ENCODE results near the gene DCAF4L1.

DCAF4L1 gene, protein sequence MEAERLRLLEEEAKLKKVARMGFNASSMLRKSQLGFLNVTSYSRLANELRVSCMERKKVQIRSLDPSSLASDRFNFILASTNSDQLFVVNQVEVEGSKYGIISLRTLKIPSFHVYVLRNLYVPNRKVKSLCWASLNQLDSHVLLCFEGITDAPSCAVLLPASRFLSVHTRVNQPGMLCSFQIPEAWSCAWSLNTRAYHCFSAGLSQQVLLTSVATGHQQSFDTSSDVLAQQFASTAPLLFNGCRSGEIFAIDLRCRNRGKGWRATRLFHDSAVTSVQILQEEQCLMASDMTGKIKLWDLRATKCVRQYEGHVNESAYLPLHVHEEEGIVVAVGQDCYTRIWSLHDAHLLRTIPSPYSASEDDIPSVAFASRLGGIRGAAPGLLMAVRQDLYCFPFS

GRCh38 chr4:41981456-41981855 is at the start of gene DCAF4L1:
Gene DCAF4L1 (plus strand): TSS chr4:41981756. CDS start chr4:41981793, 37 bp downstream.
- no peak for DNase-seq (ENCODE audit: low read depth)

- DNase-seq (ENCODE audit: low read depth): no peak
These were observed 48.6 kb upstream of the DCAF4L1 start for GRCh38 chr4:41932988-41933387.

DNA sequence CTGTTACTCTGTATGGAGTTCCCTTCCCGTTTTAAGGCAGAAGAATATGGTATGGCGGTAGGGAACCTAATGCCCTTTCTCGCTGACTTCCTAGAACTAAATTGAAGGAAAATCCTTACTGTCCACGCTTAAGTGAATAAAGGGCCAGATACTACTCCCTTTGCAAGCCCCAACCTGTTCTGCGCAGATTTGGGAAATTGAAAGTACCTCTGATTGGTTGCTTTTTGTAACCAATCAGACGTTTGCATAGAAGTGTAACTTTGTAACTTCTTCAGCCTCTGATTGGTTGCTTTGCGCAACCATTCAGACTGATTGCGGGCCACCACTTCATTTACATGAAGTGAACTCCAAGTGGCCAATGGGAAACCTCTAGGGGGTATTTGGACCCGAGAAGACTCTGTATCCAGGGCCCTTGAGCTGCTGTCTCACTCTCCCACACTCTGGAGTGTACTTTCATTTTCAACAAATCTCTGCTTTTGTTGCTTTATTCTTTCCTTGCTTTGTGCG is 47.5 kb upstream of the DCAF4L1 start:
- DNase-seq (ENCODE audit: low read depth): no peak

- peak; percentile 3 for DNase-seq (ENCODE audit: low read depth)
These were observed 47.0 kb upstream of the DCAF4L1 start for GRCh38 chr4:41934514-41934900.

DNA sequence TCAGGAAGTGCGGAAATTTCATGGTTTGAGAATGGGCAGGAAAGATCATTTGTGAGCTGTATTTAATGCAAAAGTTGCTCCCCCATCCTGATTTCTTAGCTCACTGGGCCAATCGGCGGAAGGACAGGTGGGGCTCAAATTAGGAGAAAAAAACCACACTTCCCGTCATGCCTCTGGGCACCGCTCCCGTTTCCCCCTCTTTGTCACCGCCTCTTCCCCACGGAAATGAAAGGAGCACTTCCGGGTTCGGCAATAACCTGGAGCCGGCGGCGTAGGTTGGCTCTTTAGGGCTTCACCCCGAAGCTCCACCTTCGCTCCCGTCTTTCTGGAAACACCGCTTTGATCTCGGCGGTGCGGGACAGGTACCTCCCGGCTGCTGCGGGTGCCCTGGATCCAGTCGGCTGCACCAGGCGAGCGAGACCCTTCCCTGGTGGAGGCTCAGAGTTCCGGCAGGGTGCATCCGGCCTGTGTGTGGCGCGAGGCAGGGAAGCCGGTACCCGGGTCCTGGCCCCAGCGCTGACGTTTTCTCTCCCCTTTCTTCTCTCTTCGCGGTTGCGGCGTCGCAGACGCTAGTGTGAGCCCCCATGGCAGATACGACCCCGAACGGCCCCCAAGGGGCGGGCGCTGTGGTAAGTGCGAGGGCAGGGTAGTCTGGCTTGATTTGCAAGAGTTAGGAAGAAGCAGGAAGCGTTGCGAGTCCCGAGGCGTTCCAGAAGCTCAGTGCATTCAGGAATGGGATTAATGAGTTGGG is 46.5 kb upstream of the DCAF4L1 start, which contains the start of gene TMEM33:
Gene TMEM33, plus strand, starts transcription at position 529 of the 751 bp plus-strand sequence. Its CDS starts 56 bp downstream, at position 585.
- DNase-seq (ENCODE audit: low read depth): peak; percentile 80

DNA sequence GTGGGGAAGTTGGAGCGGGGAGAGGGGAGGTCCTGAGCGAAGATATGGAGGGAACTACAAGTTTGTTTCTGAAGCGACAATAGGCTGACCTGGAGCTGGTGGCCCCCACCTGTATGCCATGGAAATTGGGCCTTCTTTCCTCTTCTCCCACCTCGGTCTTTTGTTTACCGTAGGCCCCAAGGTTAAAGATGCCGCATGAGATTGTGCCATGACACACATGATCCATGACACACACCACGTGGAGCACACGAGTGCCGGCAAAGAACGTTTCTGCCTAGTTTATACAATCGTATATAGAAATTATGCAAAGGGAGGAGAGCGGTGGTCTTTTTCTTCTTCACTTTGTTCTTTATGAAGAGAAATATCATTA is 45.9 kb upstream of the DCAF4L1 start:
- DNase-seq (ENCODE audit: low read depth): peak; percentile 2

DNA sequence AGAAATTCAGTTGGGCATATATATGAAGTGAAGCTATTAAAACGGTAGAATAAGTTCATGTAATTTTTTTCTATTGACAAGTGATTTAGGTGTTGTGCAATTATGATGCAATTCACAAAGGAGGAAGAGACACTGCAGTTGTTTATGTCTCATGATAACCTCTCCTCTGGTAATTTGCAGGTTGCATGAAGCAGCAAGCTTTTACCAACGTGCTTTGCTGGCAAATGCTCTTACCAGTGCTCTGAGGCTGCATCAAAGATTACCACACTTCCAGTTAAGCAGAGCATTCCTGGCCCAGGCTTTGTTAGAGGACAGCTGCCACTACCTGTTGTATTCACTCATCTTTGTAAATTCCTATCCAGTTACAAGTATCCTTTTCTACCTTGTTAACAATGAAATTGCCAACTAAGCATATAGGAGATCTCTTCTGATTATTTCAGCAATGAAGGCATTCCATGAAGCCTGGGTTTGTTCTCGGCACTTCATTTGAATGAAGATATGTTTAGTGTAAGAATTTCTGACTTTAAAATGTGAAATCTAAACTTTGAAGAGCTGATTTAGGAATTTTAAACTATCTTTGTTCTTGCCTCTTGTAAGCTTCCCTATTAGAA is 42.4 kb upstream of the DCAF4L1 start:
- DNase-seq (ENCODE audit: low read depth): peak; percentile 24

DNA sequence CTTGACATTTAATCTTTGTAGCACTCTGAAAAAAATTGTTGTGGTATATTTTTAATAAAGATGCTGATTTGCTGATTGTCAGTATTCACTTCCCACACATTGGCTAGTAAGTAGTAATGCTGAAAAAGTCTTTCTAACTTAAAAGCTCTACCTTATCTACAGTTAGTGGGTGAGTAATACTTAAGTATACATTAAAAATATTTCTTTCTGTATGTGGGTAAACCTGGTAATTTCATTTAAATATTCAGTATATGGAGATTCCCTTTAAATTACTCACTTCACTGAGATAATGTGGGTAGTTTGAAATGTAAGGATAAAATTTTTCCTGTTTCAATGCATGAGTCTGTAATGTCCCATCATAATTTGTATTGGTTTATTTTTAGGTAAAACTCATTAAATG is 40.7 kb upstream of the DCAF4L1 start:
- DNase-seq (ENCODE audit: low read depth): no peak

DNA sequence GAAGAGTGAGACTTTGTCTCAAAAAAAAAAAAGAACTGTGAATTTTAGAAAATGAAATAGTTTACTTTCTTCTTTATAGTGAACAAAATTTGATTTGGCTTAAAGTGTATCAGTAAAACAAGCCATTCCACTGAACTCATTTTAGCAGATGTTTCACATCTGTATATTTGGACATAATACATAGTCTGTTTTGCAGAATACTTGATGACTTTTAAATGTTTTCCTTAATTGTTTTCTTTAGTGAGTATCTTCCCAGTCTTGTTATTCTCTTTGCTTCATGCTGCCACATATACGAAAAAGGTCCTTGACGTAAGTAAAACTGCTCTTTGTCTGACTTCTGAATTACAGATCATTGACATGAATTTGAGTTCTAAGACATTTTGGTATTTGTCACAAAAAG is 38.0 kb upstream of the DCAF4L1 start:
- no peak for DNase-seq (ENCODE audit: low read depth)

- no peak for DNase-seq (ENCODE audit: low read depth)
These were observed 37.5 kb upstream of the DCAF4L1 start for GRCh38 chr4:41944089-41944488.

GRCh38 chr4:41949531-41949930 is 32.0 kb upstream of the DCAF4L1 start:
- peak; percentile 52 for DNase-seq (ENCODE audit: low read depth)

DNA sequence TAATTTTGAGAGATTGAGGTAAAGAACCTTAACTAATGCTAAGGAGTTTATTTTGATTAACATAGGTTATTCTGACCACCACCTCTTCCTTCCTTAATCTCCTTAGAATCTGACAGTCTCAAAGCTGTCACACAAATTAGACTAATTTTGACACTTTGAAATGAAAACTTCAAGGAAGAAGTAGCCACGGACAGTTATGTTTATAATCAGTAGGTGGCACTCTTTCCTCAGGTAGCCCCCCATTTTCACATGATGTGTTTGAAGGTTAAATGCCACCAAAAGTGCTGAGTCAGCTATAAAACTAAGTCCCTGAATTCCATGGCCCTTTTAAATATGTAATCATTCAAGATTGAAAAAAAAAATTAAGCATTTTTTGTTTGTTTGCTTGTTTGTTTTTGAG is 23.9 kb upstream of the DCAF4L1 start:
- no peak for DNase-seq (ENCODE audit: low read depth)

- DNase-seq (ENCODE audit: low read depth): peak; percentile 8
These were observed 18.5 kb upstream of the DCAF4L1 start for GRCh38 chr4:41963105-41963504.

DNA sequence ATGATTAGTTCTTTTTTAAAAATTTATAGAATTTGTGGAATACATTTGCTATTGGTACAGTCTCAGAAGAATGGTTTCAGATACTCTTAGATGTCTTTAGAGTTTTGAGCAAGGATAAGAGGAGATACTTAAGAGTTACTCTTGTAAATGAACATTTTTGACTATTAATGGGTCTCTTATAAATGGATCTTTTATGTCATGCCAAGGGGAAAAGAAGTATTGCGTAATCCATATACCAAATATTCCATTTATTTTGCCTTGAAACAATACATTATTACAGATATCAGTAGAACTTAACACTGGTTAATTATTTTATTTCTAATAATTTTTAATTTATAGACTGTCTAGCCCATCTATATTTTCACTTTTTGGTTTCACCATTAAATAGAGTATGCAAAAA is 17.2 kb upstream of the DCAF4L1 start:
- DNase-seq (ENCODE audit: low read depth): no peak

DNA sequence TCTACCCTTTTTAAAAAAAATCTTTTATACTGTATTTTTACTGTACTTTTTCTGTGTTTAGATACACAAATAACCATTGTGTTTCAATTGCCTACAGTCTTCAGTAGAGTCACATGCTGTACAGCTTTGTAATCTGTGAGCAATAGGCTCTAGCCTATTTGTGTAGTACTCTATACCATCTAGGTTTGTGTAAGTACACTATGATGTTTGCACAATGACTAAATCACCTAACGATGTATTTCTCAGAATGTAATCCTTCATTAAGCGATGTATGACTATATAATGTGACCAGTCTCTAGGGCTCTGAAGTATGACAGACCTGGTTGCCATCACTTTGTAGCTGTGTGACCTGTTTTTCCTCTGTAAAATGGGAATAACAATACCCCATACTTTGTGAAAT is 14.2 kb upstream of the DCAF4L1 start:
- no peak for DNase-seq (ENCODE audit: low read depth)

DNA sequence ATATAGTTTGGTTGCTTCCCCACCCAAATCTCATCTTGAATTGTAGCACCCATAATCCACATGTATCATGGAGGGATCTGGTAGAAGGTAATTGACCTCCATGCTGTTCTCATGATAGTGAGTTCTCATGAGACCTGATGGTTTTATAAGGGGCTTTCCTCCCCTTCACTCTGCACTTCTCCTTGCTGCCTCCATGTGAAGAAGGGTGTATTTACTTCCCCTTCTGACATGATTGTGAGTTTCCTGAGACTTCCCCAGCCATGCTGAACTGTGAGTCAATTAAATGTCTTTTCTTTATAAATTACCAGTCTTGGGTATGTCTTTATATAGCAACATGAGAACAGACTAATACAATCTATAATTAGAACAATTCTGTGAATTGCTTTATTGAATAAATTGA is 11.9 kb upstream of the DCAF4L1 start:
- DNase-seq (ENCODE audit: low read depth): no peak

- DNase-seq (ENCODE audit: low read depth): no peak
These were observed 6.2 kb upstream of the DCAF4L1 start for GRCh38 chr4:41975341-41975740.

DNA sequence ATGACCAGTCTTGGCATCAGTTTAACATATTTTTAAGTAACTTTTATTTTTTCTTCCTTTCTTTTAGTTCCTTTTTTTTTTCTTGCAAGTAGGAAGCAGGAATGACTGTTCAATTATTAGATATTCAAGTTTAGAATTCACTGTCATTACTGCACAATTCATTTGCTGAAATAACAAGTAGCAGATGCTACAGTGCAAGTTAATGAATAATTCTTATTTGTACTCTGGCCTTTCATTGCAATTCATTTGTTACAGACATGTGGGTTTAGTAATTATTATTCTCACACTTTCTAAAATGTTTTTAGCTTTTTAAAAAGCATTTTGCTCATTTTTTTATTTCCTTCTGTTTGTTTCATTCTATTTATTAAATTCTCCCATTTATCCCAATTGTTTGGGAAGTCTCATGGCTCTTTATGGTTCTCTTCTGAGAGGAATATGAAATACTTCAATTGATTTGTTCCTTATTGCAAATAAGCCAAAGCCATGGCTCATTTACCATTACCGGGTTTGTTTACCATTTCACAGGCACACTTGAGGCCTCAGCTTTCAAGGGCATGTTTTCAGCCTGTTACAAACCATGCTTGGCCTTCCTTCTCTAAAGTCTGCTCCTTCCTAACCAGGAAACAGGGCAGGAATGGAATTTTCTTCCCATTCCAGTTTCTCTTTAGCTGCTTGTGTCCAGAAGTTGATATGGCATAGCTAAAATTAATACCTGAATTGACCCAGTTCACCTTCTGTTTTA is 4.6 kb upstream of the DCAF4L1 start:
- DNase-seq (ENCODE audit: low read depth): no peak

GRCh38 chr4:41977709-41978108 is 3.8 kb upstream of the DCAF4L1 start:
- no peak for DNase-seq (ENCODE audit: low read depth)

GRCh38 chr4:41982716-41983115 is 1.2 kb downstream of the DCAF4L1 start:
- no peak for DNase-seq (ENCODE audit: low read depth)

DNA sequence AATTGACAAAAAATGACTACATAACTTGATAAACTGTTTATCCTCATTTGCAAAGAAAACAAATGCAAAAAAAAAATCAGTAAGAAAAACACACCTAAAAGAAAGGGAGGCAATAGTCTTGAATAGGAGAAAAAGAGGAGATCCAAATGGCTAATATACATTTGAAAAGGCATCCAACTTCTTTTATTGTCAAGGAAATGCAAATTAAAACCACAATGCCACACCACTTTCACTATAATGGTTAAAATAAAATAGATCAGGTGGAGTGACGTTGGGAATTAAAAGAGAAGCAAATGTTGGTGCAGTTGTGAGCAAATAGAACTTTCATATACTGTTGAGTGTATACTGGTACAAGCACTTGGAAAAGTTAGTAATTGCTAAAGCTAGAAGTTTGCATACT is 3.6 kb downstream of the DCAF4L1 start:
- no peak for DNase-seq (ENCODE audit: low read depth)

DNA sequence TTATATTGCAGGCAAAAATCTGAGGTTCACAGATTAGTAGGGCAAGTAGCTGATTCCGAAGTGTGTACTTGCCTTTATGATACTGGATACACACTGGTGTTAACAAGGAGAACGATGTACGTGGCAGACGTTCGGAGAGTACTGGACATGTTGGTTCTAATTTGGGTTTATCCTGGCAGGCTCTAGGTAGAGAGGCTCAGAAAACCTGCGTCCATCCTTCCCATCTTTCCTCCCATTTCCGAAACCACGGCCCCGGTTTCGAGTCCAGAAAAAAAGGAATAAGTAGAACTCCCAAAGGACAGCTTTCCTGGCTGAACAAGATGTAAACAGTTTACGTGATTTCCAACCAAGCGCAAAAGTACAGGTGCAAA is 8.4 kb downstream of the DCAF4L1 start:
- DNase-seq (ENCODE audit: low read depth): no peak

Measured in fibroblast of gingiva (primary cell).